Naive B cell (primary cell): ENCODE results near the gene IGFL2. TPM values are rescaled to one million over a fixed set of nuclear protein-coding genes. Genes with fewer than 3 reads are reported as not detected.
"Not testable (repeated sequence)": the region's sequence is repeated elsewhere in the genome, so short reads cannot be mapped to it uniquely, and the experiment has no call there.

ENCODE experiments used
- ATAC-seq, 2 donors: fragments of 150-1000 bp; cut with Tn5 transposase; 2 replicates each; pipeline ENCODE4 v1.10.0; 2021; ENCODE audit warnings: low read depth in 2 of 2, mild to moderate bottlenecking in 2 of 2, moderate library complexity in 2 of 2
- DNase-seq: peaks from one replicate; pipeline ENCODE4 v3.0.0; 2022
- H3K27ac Mint-ChIP-seq, 6 donors: one replicate each; pipeline ENCODE4 v1.8.0; 2020 to 2022; ENCODE audit warnings: mild to moderate bottlenecking in 6 of 6, mixed read lengths in 6 of 6, moderate library complexity in 5 of 6, inconsistent platforms in 2 of 6
- H3K27me3 Mint-ChIP-seq, 3 donors: one replicate each; pipeline ENCODE4 v1.8.0; 2021 to 2022; ENCODE audit warnings: mixed read lengths in 3 of 3, mild to moderate bottlenecking in 1 of 3
- H3K36me3 Mint-ChIP-seq, 2 donors: one replicate each; pipeline ENCODE4 v1.8.0; 2020 to 2022; ENCODE audit warnings: mixed read lengths in 2 of 2, inconsistent platforms in 1 of 2, mild to moderate bottlenecking in 1 of 2
- H3K4me1 Mint-ChIP-seq, 3 donors: one replicate each; pipeline ENCODE4 v1.8.0; 2020 to 2022; ENCODE audit warnings: mixed read lengths in 3 of 3, inconsistent platforms in 1 of 3, mild to moderate bottlenecking in 1 of 3, moderate library complexity in 1 of 3
- H3K4me3 Mint-ChIP-seq, 8 donors: one replicate each; pipeline ENCODE4 v1.8.0; 2020 to 2022; ENCODE audit warnings: mild to moderate bottlenecking in 8 of 8, mixed read lengths in 8 of 8, moderate library complexity in 8 of 8, inconsistent platforms in 2 of 8
- H3K9me3 Mint-ChIP-seq, 7 donors: one replicate each; pipeline ENCODE4 v1.8.0; 2020 to 2022; ENCODE audit warnings: mixed read lengths in 7 of 7, mild to moderate bottlenecking in 5 of 7, inconsistent platforms in 2 of 7, moderate library complexity in 1 of 7
- polyA plus RNA-seq, 6 donors: library from polyadenylated mRNA; unstranded; fragments of 300-500 nt; fragmentation: Illumina TruSeq; gene quantifications; one replicate each; pipeline ENCODE4 v1.2.3, GENCODE V29; 2021; ENCODE audit warnings: low read depth in 6 of 6

IGFL2 gene
- polyA plus RNA-seq, 6 donors from 2014 or later, result not detected

DNA sequence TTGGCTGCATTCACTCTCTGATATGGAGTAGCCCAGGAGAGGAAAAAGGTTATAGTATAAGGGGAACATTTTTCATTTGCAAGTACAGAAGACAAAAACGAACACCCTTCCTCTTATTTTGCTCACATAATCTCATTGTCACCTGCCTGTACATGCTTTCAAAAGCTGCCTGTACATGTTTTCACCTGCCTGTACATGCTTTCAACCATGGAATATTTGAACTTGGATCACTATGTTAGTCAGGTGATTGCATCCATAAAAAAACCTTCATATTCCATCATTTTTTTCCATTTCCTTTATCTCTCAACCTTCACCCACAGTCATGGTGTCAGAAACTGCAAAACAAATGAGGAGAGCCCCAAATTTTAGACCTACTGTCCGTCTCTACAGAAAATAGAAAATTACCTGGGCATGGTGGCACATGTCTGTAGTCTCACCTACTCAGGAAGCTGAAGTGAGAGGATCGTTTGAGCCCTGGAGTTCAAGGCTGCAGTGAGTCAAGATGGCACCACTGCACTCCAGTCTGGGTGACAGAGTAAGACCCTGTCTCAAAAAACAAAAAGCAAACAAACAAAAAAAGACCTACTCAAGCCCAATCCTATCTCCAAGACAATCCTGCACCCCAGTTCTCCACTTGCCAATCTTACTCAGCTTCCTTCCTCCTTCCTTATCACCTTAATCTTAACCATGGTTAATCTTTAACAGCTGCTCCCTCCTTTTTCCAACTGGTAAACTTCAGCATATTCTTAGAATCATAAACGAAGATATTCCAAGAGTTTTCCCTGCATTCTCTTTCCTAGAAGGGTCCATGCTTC, 11.6 kb downstream of the IGFL2 start:
- no peak for DNase-seq
- Mint-ChIP-seq H3K27ac (no peak overlapping the region), H3K9me3 (peaks cover 13 to 34% (median 27%) of the 10 kb centered on the region in 7 donors), H3K27me3 (peaks cover 34 to 47% (median 47%) of the 10 kb centered on the region in 3 donors), H3K36me3 (peaks cover 0 to 29% of the 10 kb centered on the region in 2 donors), H3K4me3 (no peak overlapping the region), H3K4me1 (no peaks in the 10 kb centered on the region)
- no peak for ATAC-seq

DNA sequence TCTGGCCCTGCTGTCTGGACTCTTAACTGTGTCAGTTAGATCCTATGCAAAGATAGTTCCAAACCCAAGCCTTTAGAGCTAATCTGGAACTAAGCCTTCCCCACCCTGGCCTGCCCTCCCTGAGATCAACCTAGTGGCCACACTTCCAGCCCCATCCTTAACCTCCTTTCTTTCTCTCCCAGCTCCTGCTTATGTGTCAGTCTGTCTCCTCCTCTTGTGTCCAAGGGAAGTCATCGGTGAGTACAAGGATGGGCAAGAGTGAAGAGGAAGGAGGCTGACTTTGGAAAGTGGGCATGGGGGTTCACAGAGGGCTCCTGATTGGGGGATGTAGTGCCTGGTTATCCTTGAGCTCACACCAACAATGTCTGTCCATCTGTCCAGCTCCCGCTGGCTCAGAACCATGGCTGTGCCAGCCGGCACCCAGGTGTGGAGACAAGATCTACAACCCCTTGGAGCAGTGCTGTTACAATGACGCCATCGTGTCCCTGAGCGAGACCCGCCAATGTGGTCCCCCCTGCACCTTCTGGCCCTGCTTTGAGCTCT, 12.3 kb downstream of the IGFL2 start:
- Mint-ChIP-seq H3K4me1 (no peaks in the 10 kb centered on the region), H3K9me3 (peaks cover 13 to 34% (median 27%) of the 10 kb centered on the region in 7 donors), H3K27me3 (peaks cover 34 to 51% (median 41%) of the 10 kb centered on the region in 3 donors), H3K4me3 (no peak overlapping the region), H3K36me3 (peaks cover 0 to 29% of the 10 kb centered on the region in 2 donors), H3K27ac (no peak overlapping the region)
- no peak for ATAC-seq
- DNase-seq, result no peak

DNA sequence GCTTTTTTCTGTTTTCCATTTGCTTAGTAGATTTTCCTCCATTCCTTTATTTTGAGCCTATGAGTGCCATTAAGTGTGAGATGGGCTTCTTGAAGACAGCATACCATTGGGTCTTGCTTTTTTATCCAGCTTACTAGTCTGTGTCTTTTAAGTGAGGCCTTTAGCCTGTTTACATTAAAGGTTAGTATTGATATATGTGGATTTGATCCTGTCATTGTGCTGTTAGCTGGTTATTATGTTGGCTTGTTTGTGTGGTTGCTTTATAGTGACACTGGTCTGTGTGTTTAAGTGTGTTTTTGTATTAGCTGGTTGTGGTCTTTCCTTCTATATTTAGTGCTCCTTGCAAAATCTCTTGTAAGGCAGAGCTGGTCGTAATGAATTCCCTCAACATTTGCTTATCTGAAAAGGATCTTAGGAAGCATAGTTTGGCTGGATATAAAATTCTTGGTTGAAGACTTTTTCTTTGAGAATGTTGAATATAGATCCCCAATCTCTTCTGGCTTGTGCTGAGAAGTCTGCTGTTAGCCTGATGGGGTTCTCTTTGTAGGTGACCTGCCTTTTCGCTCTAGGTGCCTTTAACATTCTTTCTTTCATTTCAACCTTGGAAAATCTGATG, 13.7 kb downstream of the IGFL2 start:
- DNase-seq, H3K4me3 Mint-ChIP-seq, H3K27ac Mint-ChIP-seq, ATAC-seq, H3K4me1 Mint-ChIP-seq: not testable (repeated sequence)
- Mint-ChIP-seq H3K27me3 (peaks cover 40 to 58% (median 41%) of the 10 kb centered on the region in 3 donors), H3K9me3 (peaks cover 13 to 34% (median 27%) of the 10 kb centered on the region in 7 donors), H3K36me3 (peaks cover 0 to 29% of the 10 kb centered on the region in 2 donors)

DNA sequence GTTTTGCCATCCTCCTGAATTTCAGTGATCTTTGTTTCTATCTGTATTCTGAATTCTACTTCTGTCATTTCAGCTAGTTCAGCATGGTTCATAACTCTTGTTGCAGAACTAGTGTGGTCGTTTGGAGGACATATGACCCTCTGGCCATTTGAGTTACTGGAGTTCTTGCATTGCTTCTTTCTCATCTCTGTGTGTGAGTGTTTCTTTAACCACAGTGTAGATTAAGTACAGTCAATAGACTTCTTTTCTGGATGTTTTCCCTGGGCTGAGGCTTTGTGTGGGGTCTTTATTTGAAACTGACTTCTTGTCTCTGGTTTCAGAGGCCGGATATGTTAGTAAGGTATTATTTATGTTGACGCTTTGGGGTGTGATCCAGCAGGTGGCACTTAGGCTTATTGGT, 14.7 kb downstream of the IGFL2 start:
- Mint-ChIP-seq H3K4me1 (no peaks in the 10 kb centered on the region), H3K36me3 (peaks cover 0 to 29% of the 10 kb centered on the region in 2 donors), H3K4me3 (no peak overlapping the region), H3K9me3 (peaks cover 13 to 34% (median 27%) of the 10 kb centered on the region in 7 donors), H3K27me3 (peaks cover 46 to 66% (median 48%) of the 10 kb centered on the region in 3 donors), H3K27ac (no peak overlapping the region)
- DNase-seq (no peak), ATAC-seq (no peak)

DNA sequence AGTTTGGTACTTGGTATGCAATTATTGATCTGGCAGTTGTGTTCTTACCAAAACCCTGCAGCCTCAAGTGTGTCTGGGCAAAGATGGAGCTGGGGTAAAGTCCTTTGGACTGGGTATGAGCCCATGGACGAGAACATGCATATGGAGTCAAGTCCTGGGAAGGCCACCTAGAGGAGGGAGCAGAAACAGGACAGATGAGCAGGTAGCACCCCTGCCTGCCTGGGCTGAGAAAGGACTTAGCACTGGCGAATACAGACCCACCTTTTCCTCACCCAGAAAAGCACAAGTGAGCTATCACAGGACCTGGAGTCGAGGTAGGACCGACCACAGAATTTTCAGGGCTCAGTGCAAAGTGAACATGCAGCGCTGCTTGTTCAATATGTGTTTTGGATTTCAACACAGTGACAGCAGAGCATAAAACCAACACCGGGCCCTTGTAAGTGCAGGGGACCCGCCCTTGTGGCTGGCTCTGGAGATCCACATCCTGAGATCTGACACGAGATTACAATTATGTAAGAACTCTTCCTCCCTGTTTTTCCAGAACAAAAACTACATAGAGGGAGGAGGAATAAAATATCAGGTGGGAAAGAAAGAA, 25.9 kb downstream of the IGFL2 start:
- DNase-seq (no peak), ATAC-seq (no peak)
- peaks cover 7 to 34% (median 16%) of the 10 kb centered on the region in 7 donors for H3K9me3 Mint-ChIP-seq
- peaks cover 0 to 2% (median 0%) of the 10 kb centered on the region in 3 donors for H3K4me1 Mint-ChIP-seq
- peaks cover 35 to 65% (median 57%) of the 10 kb centered on the region in 3 donors for H3K27me3 Mint-ChIP-seq
- peaks cover 0 to 8% of the 10 kb centered on the region in 2 donors for H3K36me3 Mint-ChIP-seq
- no peak overlapping the region for H3K4me3 Mint-ChIP-seq
- no peak overlapping the region for H3K27ac Mint-ChIP-seq

DNA sequence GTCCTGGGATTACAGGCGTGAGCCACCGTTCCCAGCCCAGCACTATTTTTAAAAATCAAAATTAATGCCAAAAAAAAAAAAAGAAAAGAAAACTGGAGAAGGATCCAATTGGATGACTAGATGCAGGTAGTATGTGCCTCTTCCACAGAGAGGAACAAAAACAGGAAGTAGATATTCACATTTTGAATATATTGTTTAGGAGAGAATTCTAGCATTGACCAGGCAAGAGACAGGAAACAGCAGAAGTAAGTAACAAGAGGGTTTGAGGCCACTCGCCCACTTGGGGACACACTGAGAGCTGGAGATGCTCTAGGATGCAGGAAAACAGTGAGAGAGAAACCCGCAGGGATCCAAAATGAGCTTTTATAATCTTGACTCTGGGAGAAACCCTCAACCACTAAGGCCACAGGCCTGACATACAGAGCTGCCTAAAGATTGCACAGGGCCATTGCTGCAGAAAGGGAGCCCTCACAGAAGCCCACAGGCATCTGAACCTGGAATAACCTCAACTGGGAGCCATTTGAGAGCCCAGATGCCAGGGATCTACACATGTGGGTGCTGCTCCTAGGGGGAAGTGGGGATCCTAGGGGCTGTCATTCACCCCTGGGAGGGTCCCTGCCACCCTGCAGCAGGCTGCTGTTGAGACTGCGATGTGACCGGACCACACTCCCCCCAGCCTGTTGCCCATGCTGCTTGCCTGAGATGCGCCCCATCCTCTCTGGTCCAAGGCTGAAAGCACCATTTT, 28.2 kb downstream of the IGFL2 start:
- no peak for ATAC-seq
- Mint-ChIP-seq H3K4me3 (no peak overlapping the region), H3K27me3 (peaks cover 36 to 59% (median 56%) of the 10 kb centered on the region in 3 donors), H3K9me3 (peaks cover 0 to 11% (median 6%) of the 10 kb centered on the region in 7 donors), H3K4me1 (peaks cover 0 to 3% (median 0%) of the 10 kb centered on the region in 3 donors), H3K27ac (no peak overlapping the region), H3K36me3 (no peaks in the 10 kb centered on the region)
- no peak for DNase-seq

DNA sequence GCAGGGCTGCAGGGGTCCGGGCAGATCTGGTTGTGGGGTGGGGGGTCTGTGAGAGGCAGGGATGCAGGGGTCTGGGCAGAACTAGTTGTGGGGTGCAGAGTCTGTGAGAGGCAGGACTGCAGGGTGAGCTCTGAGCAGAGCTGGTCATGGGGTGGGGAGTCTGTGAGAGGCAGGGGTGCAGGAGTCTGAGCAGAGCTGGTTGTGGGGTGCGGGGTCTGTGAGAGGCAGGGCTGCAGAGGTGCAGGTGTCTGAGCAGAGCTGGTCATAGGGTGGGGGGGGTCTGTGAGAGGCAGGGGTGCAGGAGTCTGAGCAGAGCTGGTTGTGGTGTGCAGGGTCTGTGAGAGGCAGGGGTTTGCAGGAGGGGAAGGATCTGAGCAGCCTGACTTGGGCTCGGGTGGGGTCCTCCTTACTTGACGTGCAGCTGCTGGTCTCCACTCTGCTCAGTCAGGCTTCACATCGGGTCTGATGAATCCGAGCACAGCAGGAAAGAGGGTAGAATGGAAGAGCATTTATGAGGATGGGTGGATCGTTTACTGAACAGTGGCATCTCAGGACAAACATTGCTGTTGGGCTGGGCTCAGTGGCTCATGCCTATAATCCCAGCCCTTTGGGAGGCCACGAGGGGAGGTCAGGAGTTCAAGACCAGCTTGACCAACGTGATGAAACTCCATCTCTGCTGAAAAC, 31.2 kb downstream of the IGFL2 start:
- DNase-seq (no peak), ATAC-seq (no peak)
- H3K9me3 Mint-ChIP-seq, result peaks cover 0 to 1% (median 0%) of the 10 kb centered on the region in 7 donors
- no peaks in the 10 kb centered on the region for H3K36me3 Mint-ChIP-seq
- H3K4me1 Mint-ChIP-seq, result peaks cover 0 to 10% (median 0%) of the 10 kb centered on the region in 3 donors
- H3K4me3 Mint-ChIP-seq, result no peak overlapping the region
- H3K27me3 Mint-ChIP-seq, result peaks cover 22 to 44% (median 42%) of the 10 kb centered on the region in 3 donors
- no peak overlapping the region for H3K27ac Mint-ChIP-seq

DNA sequence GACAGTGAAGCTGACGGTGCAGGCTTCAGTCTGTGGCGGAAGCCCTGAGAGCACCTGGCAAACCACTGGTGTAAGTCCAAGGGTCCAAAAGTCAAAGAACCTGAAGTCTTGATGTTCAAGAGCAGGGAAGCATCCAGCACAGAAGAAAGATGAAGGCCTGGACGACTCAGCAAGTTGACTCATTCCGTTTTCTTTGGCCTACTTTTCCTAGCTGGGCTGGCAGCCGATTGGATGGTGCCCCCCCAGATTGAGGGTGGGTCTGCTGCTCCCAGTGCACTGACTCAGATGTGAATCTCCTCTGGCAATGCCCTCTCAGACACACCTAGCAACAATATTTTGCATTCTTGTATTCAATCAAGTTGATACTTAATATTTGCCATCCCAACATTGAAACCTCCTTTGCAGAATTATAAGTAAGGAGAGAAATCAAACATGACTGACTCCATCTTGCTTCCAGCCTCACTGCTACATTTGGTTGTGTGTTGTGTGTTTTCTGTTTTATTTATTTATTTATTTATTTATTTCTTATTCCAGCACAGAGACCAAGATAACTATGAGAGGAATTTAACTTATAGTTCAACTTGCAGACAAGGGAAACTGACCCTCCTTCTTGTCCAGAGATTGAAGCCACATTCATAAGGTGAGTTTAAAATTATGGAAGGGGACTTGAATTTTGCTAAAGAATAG, 32.8 kb downstream of the IGFL2 start:
- Mint-ChIP-seq H3K27me3 (peaks cover 17 to 41% (median 36%) of the 10 kb centered on the region in 3 donors), H3K4me1 (peaks cover 11 to 26% (median 13%) of the 10 kb centered on the region in 3 donors)
- DNase-seq, result no peak

DNA sequence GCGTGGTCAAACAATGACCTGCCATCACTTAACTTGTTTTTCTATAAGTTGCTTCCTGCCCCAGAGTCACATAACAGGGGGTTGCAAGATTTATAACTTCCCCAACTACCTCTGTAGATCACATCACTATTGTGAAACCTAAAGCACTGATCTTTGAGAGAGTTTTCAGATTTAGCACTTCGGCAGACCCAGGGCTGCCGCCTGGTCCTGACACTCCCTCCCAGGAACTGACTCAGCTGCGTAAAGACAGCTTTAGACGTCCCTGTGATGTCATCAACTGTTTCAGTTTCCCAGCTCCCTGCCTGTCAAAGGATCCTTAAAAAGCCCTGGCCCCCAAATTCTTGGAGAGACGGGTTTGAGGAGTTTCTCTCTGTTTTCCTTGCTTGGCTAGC, 33.3 kb downstream of the IGFL2 start:
- Mint-ChIP-seq H3K4me1 (peaks cover 11 to 26% (median 13%) of the 10 kb centered on the region in 3 donors), H3K9me3 (peaks cover 0 to 1% (median 0%) of the 10 kb centered on the region in 7 donors), H3K27ac (no peak overlapping the region), H3K27me3 (peaks cover 17 to 41% (median 31%) of the 10 kb centered on the region in 3 donors), H3K36me3 (no peaks in the 10 kb centered on the region), H3K4me3 (no peak overlapping the region)
- DNase-seq (no peak), ATAC-seq (no peak)

More for the DNA sequence above, 32.8 kb downstream of the IGFL2 start:
- Mint-ChIP-seq H3K9me3 (peaks cover 0 to 1% (median 0%) of the 10 kb centered on the region in 7 donors), H3K27ac (no peak overlapping the region), H3K4me3 (no peak overlapping the region), H3K36me3 (no peaks in the 10 kb centered on the region)
- no peak for ATAC-seq

DNA sequence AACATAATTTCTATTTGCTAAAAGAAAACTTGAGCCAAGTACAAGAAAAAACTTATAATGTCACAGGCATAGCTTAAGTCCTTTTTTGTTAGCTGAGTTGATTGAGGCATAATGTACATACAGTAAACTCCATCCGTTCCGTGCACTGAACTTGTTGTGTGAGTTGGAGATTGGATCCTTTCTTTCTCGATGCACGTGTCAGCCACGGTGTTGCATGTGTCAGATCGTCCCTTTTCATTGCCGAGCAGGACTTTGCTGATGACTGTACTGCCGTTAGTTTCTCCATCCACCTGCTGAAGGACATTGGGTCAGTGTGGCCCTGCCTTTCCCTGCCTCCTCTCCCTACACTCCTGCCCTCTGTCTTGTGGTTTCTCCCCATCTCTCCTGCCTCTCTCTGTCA, 34.4 kb downstream of the IGFL2 start:
- peaks cover 0 to 1% (median 0%) of the 10 kb centered on the region in 7 donors for H3K9me3 Mint-ChIP-seq

DNA sequence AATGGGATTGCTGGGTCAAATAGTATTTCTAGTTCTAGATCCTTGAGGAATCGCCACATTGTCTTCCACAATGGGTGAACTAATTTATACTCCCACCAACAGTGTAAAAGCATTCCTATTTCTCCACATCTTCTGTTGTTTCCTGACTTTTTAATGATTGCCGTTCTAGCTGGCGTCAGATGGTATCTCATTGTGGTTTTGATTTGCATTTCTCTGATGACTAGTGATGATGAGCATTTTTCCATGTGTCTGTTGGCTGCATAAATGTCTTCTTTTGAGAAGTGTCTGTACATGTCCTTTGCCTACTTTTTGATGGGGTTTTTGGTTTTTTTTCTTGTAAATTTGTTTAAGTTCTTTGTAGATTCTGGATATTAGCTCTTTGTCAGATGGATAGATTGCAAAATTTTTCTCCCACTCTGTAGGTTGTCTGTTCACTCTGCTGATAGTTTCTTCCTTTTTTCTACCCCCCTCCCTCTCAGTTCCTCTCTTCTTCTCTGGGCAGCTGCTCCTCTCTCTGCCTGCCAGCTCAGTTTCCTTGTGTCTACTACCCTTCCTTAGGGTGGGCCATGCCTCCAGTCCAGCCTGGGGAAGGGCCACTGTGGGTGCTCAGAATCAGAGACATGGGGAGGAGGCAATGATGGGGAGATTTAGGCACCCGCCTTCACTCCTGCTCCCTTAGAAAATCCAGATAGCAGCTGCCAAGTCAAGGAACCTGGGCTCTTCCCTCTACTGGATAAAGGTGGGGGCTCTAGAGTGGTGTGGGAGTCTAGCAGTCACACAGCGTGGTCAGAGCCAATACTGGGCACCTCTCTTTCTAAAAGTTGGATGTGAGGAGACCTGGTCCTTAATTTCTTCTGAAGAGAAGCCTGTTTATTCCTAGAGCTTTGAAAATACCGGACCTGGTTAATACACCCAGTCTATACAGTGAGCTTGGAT, 37.0 kb downstream of the IGFL2 start:
- Mint-ChIP-seq H3K4me3 (peak overlapping the region in 5 of 8 donors; percentile 10 to 67 (median 30)), H3K27ac (peak overlapping the region; percentile 21 to 89 (median 58)), H3K4me1 (peaks cover 11 to 30% (median 17%) of the 10 kb centered on the region in 3 donors), H3K27me3 (peaks cover 21 to 28% (median 25%) of the 10 kb centered on the region in 3 donors)
- peak; percentile 66 to 71 for ATAC-seq
- H3K36me3 Mint-ChIP-seq, H3K9me3 Mint-ChIP-seq: not testable (repeated sequence)
- DNase-seq, result peak; percentile 6

More for the DNA sequence above, 34.4 kb downstream of the IGFL2 start:
- ATAC-seq (no peak), DNase-seq (no peak)
- H3K27ac Mint-ChIP-seq, result peak overlapping the region in 1 of 6 donors; percentile 1
- H3K36me3 Mint-ChIP-seq, result no peaks in the 10 kb centered on the region
- peaks cover 11 to 28% (median 17%) of the 10 kb centered on the region in 3 donors for H3K4me1 Mint-ChIP-seq
- peaks cover 17 to 36% (median 21%) of the 10 kb centered on the region in 3 donors for H3K27me3 Mint-ChIP-seq
- no peak overlapping the region for H3K4me3 Mint-ChIP-seq
